Measurements from ENCODE around the gene CTXND1. TPM values are rescaled to one million over a fixed set of nuclear protein-coding genes. Genes with fewer than 3 reads are reported as not detected.

The CTXND1 gene
- total and polyA plus RNA-seq, 2 of the 13 experiments (the other 11 are each of a cell fraction or from before 2014, with no cell fraction given) = 1.2 to 2.1 TPM

DNA sequence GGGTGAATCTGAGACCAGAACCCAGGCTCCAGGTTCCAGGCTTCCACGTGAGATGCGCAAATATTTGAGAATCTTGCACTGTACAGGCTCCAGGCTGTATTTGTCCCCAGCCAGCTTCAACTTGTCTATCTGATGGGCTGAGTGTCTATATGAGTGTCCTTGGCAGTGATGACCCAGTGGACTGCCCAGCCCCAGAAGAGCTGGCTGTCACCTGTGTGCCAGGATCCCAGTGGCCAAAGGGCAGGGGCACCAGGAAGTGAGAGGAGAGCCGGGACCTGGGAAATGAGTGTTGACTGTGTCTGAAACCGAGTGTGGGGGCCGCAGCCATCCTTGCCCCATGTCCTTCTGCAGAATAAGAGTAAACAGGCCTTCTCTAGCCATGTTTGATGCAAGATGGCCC, 88.8 kb downstream of the CTXND1 start (continued):
- TF ChIP-seq, protein P1, sequence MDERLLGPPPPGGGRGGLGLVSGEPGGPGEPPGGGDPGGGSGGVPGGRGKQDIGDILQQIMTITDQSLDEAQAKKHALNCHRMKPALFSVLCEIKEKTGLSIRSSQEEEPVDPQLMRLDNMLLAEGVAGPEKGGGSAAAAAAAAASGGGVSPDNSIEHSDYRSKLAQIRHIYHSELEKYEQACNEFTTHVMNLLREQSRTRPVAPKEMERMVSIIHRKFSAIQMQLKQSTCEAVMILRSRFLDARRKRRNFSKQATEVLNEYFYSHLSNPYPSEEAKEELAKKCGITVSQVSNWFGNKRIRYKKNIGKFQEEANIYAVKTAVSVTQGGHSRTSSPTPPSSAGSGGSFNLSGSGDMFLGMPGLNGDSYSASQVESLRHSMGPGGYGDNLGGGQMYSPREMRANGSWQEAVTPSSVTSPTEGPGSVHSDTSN (CRISPR knock-in tag; IDR thresholded peaks at IDR 0.05) = no peak
- TF ChIP-seq TMF1 (CRISPR knock-in tag; IDR thresholded peaks at IDR 0.05; ENCODE audit: low read depth) (no peak), ZNF20 (CRISPR knock-in tag; IDR thresholded peaks at IDR 0.05) (no peak), HOMEZ (CRISPR knock-in tag; IDR thresholded peaks at IDR 0.05; ENCODE audit: low read depth) (0 out of 2 replicates have a peak, but pooled peaks have one; percentile 31), SIN3B (IDR thresholded peaks at IDR 0.05; ENCODE audit: low read length) (no peak), ZNF687 (CRISPR knock-in tag; IDR thresholded peaks at IDR 0.05) (peak; percentile 63), ZSCAN25 (CRISPR knock-in tag; IDR thresholded peaks at IDR 0.05) (peak; percentile 79; the same call in 1 of the 2 replicates), PHF21A (CRISPR knock-in tag; IDR thresholded peaks at IDR 0.05) (0 out of 2 replicates have a peak, but pooled peaks have one; percentile 21), ZMYM4 (CRISPR knock-in tag; IDR thresholded peaks at IDR 0.05) (peak; percentile 71), SSRP1 (CRISPR knock-in tag; IDR thresholded peaks at IDR 0.05) (no peak), LCORL (IDR thresholded peaks at IDR 0.05) (no peak), LCORL (CRISPR knock-in tag; IDR thresholded peaks at IDR 0.05) (no peak), NFYB (CRISPR knock-in tag; IDR thresholded peaks at IDR 0.05) (no peak)
- TF ChIP-seq, protein P2, sequence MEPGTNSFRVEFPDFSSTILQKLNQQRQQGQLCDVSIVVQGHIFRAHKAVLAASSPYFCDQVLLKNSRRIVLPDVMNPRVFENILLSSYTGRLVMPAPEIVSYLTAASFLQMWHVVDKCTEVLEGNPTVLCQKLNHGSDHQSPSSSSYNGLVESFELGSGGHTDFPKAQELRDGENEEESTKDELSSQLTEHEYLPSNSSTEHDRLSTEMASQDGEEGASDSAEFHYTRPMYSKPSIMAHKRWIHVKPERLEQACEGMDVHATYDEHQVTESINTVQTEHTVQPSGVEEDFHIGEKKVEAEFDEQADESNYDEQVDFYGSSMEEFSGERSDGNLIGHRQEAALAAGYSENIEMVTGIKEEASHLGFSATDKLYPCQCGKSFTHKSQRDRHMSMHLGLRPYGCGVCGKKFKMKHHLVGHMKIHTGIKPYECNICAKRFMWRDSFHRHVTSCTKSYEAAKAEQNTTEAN (CRISPR knock-in tag; conservative IDR thresholded peaks at IDR 0.05) = no peak
- TF ChIP-seq, protein P3, sequence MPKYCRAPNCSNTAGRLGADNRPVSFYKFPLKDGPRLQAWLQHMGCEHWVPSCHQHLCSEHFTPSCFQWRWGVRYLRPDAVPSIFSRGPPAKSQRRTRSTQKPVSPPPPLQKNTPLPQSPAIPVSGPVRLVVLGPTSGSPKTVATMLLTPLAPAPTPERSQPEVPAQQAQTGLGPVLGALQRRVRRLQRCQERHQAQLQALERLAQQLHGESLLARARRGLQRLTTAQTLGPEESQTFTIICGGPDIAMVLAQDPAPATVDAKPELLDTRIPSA (CRISPR knock-in tag; IDR thresholded peaks at IDR 0.05; ENCODE audit: borderline replicate concordance) = no peak
- TF ChIP-seq, protein P4, sequence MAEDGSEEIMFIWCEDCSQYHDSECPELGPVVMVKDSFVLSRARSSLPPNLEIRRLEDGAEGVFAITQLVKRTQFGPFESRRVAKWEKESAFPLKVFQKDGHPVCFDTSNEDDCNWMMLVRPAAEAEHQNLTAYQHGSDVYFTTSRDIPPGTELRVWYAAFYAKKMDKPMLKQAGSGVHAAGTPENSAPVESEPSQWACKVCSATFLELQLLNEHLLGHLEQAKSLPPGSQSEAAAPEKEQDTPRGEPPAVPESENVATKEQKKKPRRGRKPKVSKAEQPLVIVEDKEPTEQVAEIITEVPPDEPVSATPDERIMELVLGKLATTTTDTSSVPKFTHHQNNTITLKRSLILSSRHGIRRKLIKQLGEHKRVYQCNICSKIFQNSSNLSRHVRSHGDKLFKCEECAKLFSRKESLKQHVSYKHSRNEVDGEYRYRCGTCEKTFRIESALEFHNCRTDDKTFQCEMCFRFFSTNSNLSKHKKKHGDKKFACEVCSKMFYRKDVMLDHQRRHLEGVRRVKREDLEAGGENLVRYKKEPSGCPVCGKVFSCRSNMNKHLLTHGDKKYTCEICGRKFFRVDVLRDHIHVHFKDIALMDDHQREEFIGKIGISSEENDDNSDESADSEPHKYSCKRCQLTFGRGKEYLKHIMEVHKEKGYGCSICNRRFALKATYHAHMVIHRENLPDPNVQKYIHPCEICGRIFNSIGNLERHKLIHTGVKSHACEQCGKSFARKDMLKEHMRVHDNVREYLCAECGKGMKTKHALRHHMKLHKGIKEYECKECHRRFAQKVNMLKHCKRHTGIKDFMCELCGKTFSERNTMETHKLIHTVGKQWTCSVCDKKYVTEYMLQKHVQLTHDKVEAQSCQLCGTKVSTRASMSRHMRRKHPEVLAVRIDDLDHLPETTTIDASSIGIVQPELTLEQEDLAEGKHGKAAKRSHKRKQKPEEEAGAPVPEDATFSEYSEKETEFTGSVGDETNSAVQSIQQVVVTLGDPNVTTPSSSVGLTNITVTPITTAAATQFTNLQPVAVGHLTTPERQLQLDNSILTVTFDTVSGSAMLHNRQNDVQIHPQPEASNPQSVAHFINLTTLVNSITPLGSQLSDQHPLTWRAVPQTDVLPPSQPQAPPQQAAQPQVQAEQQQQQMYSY (CRISPR knock-in tag; IDR thresholded peaks at IDR 0.05) = no peak
- TF ChIP-seq, protein P5, sequence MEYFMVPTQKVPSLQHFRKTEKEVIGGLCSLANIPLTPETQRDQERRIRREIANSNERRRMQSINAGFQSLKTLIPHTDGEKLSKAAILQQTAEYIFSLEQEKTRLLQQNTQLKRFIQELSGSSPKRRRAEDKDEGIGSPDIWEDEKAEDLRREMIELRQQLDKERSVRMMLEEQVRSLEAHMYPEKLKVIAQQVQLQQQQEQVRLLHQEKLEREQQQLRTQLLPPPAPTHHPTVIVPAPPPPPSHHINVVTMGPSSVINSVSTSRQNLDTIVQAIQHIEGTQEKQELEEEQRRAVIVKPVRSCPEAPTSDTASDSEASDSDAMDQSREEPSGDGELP (IDR thresholded peaks at IDR 0.05; ENCODE audit: borderline replicate concordance, low read depth) = 0 out of 2 replicates have a peak, but pooled peaks have one; percentile 13

Data from HepG2 (cell line).